CD4-positive, alpha-beta T cell treated with Interleukin-12 subunit alpha and Interleukin-12 subunit beta, for 1 hour (primary cell): ENCODE data around the gene CMSS1.

Experiments
- DNase-seq: peaks from one replicate; pipeline ENCODE4 v3.0.0-alpha.2; 2020

Gene CMSS1

DNA sequence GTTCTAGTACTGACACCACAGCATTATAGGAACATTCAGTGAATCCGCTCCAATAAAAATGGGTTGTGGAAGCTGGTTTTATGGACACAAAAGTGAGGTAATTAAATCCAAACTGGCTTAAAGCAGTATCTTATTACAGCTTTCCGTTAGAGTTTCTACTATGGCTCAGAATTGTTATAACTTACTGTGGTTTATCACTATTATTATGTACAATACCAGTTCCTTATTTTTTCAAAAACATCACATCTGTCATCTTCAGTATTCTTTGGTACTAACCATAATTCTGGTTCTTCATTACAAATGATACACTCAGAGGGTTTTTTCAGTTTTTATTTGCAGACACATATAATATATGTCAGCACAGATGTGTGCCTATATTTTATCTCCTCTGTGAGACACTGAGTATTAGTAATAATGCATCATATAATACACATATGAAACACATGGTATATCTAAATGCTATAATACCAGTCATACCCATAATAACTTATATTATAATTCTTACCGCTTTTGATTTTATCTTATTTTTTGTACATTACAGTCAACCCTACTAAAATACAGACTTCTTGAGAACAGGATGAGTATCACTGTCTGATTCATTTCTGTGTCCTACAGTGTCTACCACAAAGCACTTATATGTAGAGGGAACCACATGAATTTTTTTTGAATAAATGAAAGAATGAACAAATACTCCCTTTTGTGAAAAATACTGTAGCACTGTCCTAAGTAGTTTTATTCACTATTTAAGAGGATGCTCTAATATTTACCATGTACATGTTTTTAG is 39.0 kb downstream of the CMSS1 start:
- no peak for DNase-seq

DNA sequence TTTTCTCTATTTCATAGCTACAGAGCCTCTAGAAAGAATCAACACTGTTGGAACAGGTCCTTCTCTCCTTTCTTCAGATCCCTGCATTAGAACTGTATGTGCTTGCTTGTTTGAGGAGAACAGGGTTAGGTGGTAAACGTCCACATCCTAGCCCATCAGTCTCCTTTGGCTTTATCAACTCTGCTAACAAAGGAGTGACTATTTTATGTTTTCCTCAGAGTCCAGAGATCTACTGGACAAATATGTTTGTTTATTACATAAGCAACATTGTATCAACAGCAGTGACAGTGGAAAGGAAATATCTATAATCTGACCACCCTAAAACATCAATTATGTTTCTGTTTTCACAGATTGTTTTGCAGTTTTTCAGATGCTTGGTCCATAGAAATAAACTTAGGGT is 39.6 kb downstream of the CMSS1 start:
- no peak for DNase-seq

DNA sequence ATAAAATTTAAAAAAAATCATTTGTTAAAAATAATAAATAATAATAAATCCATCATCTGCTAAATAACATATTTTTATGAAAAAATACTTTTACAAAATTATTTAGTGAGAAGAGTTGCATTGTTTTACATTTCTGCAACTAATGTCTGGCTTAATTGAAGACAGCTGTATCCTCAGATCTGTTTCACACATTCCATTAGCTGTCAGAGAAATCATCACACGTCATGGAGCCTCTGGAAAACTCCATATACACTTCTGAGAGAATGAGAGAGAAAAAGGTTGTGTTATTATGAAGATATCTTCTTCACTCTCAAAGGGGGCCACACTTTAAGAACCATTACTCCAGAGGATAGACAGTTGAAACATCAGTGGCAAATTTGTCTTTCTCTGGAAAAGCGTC is 40.8 kb downstream of the CMSS1 start:
- no peak for DNase-seq

DNA sequence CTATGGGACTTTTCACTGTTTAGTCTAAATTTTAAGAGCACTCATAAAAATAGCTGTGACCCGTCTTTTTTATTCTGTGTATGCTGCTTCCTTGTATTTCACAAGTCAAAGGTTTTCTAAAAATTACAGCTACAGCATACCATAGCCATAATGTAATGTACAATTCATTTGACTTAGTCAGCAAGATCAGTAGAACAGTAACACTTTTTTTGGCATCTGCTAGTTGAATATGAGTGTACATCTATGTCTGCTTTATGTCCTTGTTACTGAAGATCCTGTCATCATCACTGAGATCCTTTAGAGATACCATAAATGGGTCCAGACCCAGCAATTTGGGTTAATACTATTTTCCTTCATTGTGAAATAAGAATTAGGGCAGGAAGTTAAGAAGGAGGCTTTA is 42.2 kb downstream of the CMSS1 start:
- no peak for DNase-seq

DNA sequence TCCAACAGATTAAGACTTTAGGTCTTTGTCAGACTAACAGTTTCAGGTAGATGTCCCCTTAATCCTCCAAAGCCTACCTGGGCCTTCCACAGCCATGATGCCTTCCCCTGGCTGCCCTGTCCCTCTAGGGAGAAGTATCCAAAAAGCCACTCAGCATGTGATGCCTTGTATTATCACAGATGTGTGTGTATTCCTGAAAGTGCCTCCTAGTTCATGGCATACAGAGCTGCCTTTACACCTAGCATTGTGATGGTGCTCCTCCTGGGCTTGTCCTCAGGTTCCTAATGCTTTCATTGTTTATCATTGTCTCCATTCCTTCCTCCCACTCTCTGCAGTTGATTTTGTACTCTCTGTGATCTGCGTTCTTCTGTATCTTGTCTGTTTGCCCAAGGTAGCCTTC is 43.6 kb downstream of the CMSS1 start:
- no peak for DNase-seq

DNA sequence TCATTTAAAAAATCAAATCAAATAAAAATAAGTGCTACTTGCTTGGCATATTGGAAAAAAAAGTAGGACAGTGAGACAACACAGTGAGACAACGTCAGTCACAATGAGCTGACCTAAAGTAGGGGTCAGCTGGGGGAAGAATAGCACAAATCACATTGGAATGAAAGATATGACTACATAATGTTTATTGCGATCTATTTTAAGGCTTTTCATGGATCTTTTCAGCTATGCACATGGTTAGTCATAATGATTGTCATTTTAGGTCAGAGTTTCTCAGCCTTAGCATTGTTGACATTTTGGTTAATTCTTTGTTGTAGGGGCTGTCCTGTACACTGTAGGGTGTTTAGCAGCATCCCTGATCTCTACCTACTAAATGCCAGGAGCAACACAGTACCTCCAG is 44.5 kb downstream of the CMSS1 start:
- no peak for DNase-seq

DNA sequence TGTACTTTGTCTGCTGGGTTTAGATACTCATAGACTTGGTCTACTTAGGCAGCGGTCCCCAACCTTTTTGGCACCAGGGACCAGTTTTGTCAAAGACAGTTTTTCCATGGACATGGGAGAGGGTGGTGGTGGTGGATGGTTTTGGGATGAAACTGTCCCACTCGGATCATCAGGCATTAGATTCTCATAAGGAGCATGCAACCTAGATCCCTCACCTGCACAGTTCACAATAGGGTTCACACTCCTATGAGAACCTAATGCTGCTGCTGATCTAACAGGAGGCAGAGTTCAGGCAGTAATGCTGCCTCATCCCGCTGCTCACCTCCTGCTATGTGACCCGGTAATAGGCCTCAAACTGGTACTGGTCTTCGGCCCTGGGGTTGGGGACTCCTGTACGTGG is 45.3 kb downstream of the CMSS1 start:
- no peak for DNase-seq

DNA sequence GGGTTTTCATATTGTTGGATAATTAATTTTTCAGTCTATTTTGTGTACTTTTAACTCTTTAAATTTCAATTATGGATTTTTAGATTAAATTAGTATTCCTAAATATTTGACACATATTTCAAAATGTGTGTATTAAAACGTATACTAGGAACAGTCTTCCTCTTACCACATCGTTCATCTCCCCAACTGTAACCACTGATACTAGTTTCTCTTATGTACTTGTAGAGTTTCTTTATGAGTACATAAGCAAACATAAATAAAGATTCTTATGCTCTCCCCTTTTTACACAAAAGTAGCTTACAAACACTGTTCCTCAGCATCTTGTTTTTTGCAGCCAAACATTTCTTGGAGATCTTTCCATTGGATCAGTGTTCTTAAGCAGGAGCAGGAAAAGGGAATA is 45.9 kb downstream of the CMSS1 start:
- DNase-seq: no peak

DNA sequence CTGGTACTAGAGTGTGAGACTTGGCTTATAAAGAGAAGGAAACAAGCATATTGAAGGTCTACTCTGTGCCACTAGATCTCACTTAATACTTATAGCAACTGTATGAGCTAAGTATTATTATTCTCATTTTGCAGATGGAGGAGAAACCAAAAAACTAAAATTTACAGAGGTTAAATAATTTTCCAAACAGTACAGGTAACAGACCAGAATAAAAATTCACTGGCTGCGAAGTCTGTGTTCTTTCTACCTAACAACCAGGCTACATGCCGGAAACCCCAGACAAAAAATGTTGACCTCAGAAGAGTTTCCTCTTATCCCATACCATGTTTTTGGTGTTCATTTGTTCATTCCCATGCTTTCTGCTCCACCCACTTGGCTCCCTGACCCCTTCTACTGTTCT is 46.6 kb downstream of the CMSS1 start:
- no peak for DNase-seq

DNA sequence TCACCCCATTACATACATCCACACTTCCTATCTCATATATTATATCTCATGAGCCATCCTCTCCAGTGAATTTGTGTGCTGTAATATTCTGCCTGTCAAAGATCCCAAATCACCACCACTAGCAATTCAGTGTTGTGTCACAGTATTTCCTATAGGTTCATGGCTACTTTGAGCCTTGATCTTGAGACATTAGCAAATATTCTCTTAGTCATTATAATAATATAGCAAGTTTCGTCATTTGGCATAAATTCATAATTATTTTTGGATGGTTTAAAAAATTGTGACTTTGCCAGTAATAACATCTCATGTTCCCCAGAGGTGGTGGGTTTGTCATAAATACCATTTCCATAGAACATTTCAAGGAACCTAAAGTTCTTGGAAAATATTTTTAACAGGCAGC is 47.7 kb downstream of the CMSS1 start:
- no peak for DNase-seq

DNA sequence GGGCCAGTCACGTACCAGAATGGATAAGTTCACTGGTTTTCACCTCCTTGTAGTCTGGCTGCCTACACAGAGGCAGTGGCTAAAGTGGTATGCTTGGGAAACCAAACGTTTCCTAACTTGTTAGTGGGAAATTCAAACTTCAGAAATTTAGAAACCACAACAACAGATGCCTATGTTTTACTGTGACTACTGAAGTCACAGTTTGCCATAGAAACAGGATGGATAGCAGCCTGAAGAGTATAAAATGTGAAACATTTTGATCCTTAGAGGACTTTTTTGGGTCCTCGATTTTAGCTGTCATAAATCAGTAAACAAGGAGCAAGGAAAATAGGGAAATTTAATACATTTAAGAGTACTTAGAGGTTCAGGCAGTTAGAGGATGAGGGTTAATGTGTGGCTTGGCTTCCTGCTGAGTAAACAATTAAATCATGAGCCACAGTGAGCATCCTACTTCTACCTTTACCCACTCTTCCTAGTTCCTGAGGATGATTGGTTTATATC is 48.6 kb downstream of the CMSS1 start:
- DNase-seq: no peak

DNA sequence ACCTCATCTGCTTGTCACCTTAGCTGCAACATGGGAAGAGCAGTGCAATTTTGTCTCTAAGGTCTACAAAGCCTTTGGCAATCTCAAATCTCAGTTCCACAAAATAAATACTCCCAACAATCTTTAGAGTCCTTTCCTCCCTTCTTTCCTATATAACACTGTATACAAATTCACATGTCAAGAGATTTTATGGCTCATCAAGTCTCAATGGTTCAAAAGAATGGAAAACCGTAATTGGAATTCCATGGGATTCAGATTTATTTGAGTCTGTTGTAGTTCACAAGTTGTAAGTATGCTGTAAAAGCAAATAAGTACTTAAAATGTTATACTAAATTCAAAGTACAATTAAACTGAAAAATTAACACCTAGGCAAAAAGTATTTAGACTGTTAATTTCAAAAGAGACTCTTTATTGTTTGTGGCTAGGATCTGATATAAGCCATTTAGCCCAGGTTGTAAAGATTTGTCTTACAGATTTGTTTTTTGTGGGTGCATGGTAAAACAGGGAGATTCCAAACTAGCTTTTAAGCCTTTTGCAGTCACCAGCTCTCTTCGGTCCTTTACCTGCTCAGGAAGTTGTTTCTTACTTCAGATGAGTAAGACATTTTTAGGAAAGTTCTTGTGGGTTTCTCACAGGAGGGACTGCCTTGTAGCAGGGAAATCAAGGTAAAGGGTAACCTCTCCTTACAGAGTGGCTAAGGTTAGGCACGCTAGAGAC is 50.1 kb downstream of the CMSS1 start:
- no peak for DNase-seq

DNA sequence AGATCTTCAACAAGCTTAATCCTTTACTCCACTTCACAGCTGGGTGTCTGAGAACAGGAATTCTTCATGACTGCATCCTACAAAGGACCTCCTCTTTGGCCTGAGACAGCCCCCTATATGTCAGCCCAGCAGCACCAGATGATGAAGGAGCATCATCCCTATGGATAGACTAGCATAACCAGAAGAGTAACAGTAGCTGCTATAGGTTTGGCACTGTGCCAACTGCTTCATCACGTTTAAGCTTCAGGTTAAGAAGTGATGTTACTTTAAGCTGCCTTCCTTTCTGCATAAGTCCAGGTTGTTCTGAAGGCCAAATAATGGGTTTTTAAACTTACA is 50.6 kb downstream of the CMSS1 start:
- DNase-seq: no peak

DNA sequence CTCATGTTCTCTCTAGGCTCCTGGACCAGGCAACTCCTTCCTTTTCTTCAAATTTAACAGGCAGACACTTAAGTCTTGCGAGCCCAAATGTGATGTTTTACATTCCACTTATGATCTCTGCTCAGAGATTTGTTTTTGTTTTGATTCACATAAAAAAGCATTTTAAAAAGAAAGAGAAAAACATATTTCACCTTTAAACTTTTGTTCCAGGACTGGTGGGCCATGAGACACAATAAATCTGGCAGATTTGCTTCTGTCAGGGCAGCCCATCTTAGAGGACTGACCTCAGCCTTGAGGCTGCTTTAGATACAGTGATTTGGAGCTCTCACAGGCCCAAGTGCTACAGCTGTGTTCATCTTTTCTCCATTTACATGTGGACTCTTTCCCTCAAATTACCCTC is 52.0 kb downstream of the CMSS1 start:
- no peak for DNase-seq

DNA sequence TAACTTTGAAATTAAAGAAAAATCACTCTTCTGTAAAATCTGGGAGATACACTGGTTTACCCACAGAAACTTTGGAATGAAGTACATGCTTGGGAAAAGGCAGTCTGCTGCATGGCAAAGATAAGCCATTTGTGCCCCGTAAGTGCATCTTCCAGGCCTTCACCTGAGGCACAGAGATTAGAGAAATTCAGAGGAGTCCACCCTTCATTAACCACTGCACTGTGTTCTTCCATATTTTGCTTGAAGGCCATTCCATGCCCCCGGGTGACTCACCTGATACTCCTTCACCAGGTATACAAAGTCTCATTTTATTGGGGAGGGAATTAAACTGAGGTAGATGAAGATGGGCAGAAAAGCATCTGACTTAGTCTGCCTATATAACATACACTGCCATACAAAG is 53.0 kb downstream of the CMSS1 start:
- no peak for DNase-seq

DNA sequence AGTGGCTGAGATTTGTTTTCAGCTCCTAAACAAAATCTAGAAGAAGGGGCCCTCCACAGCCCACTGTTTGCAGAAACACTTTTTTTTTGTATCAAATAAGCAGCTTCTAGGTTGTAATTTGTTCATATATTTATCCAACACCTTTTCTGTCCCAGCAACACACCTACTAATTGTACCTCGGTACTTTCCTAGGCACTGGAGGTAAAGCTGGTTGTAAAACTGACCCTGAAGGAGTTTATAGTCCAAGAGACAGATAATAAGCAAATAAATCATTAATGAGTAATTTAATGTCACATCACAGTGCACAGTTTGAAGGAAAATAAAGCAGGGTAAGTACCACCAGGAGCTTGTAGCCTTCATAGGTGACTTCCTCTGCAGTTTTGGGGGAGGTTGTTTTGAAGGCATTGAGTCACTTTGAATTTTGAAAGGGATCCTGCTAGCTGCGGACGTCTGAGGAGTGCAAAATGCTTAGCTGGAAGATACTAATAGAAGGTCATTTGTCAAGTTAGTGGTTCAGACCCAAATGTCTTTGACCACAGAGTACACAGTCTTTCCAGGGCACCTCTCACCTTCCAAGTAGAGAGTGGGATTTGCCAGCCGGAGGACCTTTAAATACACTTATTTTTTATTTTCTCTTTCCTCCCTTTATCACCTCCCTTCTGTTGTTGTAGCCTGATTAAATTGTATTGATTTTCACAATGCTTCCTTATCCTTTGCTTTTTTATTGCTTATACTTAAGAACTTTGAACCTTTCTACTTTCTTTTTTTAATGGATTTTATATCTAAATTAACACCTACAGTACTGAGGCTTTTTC is 53.8 kb downstream of the CMSS1 start:
- no peak for DNase-seq

DNA sequence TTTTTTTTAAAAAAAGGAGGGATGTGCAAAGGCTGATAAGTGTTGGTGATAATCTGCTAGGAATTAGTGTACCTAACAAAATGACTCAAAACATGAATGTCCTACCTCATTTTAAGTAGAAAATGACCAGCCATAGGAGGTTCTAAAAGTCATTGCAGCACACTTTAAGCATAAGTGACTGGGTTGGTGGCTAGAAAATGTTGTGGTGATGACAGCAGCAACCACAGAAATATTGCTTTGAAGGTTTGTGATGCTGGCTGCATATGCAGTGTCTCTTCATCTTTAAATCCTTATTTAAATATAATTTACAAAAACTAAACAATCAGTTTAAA is 55.2 kb downstream of the CMSS1 start:
- DNase-seq: no peak

DNA sequence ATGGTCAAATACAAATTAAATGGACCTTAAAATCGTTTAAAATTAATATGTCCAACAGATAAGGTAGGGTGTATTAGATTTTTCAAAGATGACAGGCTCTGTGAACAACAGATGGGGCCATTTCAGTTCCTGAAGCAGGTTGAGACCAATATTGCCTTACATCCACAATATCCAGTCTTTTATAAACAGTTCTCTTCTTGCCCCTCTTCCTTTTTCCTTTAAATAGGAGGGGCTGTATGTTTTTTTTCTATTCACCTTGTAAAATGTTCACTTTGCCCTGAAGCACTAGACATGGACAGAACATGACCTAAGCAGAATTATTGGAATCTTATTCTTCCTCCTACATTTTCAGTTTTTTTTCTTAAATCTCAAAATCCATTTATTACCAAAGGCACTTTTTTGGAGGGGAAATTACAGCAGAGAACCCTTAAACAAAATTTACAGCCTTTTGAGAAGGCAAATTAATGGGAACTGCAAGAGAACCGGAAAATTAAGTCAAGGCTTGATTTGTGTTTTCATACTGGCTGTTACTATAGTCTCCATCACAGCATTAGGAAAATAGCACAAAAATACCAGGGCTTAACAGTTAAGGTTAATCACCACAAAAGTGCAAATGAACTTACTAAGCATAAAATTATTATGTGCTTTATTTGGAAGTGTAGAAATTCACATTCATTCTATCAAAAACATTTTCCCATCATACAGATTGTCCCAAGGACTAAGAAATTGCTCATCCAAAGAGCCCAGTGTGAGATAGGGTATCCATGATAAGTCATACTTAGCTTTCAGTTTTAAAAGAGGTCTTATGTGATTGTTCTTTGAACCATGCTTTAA is 55.8 kb downstream of the CMSS1 start:
- no peak for DNase-seq

DNA sequence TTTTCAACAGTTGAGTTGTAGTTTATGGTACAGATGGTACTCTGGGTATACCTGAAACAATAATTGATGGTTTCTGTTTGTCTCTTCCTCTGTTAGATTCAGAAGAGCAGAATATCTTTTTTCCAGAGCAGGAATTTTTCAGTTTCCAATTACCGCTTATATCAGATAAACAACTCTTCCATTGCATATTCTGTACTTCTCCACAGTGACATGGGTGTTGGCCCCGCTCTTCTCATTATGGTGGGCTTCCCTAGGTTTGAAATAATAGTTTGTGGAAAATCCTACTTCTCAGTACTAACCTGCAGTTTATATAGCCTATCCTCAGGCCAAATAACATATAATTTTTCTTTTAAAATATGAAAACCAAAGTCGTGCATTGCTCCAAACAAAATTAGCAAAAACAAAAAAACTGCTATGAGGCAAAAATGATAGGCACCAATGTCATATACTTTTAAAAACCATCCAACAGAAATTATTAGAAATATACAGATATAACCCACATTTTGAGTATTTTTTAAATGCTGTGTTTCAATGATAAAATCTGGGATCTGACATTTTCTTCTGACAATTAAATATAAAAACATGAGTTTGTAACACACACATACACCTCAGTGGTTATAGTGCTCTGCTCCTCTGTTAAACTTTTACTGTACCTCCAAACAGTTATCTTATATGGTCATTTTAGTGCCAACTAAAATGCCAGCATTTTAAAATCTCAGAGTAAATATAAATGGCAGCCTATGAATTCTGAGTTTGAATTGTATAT is 56.8 kb downstream of the CMSS1 start:
- no peak for DNase-seq

DNA sequence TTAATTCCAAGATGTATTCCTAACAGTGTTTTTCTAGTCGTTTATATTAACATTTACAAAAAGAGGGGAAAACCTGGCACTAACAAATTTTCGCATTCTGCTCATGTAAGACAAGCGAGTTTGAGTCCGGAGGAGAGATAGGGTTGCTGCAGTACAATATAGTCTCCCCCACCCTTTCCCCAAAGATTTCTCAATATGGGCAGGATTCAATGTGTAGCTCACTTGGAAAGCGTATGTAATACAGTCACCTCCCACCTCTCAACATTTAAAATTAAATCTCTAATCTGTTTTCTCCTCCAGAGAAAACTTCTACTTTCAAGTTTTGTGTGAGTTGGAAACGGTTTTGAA is 57.9 kb downstream of the CMSS1 start:
- DNase-seq: no peak

DNA sequence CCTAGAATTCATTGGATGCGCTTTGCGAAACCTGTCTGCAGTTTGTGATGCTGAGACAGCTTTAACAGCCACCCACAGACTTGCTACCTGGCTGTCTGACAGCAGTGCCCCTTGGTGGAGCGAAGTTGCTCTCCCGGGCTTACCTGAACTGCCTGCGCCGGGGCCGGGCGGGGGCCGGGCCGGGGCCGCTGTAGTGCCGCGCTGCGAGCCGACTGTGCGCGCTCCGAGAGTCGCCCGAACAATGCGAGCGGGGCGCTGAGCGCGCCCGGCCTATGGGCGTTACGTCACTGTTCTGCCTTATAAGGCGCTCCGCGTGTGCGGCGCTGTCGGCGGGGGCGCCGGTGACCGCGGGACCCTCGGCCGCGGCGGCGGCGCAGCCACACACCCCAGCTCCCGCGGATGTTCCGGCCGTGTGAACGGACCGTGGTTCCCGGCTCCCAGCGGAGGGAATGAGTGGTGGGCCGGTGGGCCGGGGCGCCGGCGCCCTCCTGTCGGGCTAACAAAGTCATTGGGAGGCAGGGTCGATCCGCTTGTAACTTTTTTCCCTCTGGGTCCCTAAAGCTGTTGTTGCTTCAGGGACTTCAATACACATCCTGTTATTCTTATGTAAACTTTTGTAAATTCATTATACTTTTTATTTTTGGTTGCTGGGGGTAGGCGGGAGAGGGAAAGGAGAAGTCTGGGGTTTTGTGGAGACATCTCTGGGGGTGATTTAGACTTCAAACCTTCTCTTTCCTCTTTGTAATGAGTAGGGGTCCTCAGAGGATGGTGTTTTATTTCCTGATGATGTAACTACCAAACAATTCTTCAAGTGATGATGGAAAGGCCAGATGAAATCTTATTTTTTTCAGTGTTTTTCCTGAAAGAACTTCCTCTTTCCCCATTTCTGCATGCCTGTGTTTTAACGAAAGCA is 58.5 kb downstream of the CMSS1 start:
- DNase-seq: peak; percentile 72
